ENCODE measurements around the gene FAM186B.
A peak's percentile ranks its signal among the peaks of the same experiment; 100 is the strongest.

Gene FAM186B

GRCh38 chr12:49643961-49644619 is 38.7 kb upstream of the FAM186B start:
- H3K27ac Mint-ChIP-seq: peak overlapping the region; percentile 82
- no peaks in the 10 kb centered on the region for H3K27me3 Mint-ChIP-seq
- no peaks in the 10 kb centered on the region for H3K9me3 Mint-ChIP-seq
- peak overlapping the region in 1 of 2 donors; percentile 22 for H3K4me3 Mint-ChIP-seq
- H3K4me1 Mint-ChIP-seq: peaks cover 39 to 73% of the 10 kb centered on the region in 2 donors
- ATAC-seq (replicated peaks) (peak; percentile 9 to 11), DNase-seq (no peak)
- peaks cover 50 to 74% of the 10 kb centered on the region in 2 donors for H3K36me3 Mint-ChIP-seq

DNA sequence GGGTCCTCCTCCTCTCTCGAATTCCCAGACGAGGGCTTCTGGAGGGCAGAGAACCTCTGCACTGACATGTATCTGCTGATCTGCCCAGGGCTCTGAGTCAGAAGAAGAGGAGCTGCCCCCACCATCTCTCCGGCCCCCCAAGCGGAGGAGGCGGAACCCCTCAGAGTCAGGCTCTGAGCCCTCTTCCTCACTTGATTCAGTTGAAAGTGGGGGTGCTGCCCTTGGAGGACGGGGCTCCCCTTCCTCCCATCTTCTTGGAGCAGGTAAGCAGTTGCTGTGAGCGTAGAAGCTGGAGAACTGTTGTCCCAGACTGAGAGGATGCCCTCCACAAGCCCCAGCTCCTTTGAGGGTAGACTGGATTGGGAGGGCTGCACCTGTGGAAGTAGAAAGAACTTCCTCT is 37.7 kb upstream of the FAM186B start:
- Mint-ChIP-seq H3K27me3 (no peaks in the 10 kb centered on the region), H3K36me3 (peaks cover 40 to 65% of the 10 kb centered on the region in 2 donors), H3K4me3 (no peak overlapping the region), H3K27ac (peak overlapping the region; percentile 54), H3K4me1 (peaks cover 40 to 66% of the 10 kb centered on the region in 2 donors), H3K9me3 (no peaks in the 10 kb centered on the region)
- no peak for ATAC-seq (replicated peaks)
- no peak for DNase-seq

- ATAC-seq (replicated peaks) (no peak), DNase-seq (no peak)
- no peaks in the 10 kb centered on the region for H3K27me3 Mint-ChIP-seq
- peak overlapping the region; percentile 59 for H3K27ac Mint-ChIP-seq
- H3K4me1 Mint-ChIP-seq: peaks cover 40 to 65% of the 10 kb centered on the region in 2 donors
- H3K36me3 Mint-ChIP-seq: peaks cover 37 to 62% of the 10 kb centered on the region in 2 donors
- H3K4me3 Mint-ChIP-seq: no peak overlapping the region
- no peaks in the 10 kb centered on the region for H3K9me3 Mint-ChIP-seq
Measured at GRCh38 chr12:49642370-49642802, 36.9 kb upstream of the FAM186B start.

- ATAC-seq (replicated peaks) (no peak), DNase-seq (no peak)
- no peaks in the 10 kb centered on the region for H3K9me3 Mint-ChIP-seq
- H3K27me3 Mint-ChIP-seq: no peaks in the 10 kb centered on the region
- peaks cover 41 to 65% of the 10 kb centered on the region in 2 donors for H3K4me1 Mint-ChIP-seq
- peak overlapping the region; percentile 67 for H3K27ac Mint-ChIP-seq
- no peak overlapping the region for H3K4me3 Mint-ChIP-seq
- peaks cover 34 to 58% of the 10 kb centered on the region in 2 donors for H3K36me3 Mint-ChIP-seq
Measured at GRCh38 chr12:49641748-49642369, 36.4 kb upstream of the FAM186B start.

DNA sequence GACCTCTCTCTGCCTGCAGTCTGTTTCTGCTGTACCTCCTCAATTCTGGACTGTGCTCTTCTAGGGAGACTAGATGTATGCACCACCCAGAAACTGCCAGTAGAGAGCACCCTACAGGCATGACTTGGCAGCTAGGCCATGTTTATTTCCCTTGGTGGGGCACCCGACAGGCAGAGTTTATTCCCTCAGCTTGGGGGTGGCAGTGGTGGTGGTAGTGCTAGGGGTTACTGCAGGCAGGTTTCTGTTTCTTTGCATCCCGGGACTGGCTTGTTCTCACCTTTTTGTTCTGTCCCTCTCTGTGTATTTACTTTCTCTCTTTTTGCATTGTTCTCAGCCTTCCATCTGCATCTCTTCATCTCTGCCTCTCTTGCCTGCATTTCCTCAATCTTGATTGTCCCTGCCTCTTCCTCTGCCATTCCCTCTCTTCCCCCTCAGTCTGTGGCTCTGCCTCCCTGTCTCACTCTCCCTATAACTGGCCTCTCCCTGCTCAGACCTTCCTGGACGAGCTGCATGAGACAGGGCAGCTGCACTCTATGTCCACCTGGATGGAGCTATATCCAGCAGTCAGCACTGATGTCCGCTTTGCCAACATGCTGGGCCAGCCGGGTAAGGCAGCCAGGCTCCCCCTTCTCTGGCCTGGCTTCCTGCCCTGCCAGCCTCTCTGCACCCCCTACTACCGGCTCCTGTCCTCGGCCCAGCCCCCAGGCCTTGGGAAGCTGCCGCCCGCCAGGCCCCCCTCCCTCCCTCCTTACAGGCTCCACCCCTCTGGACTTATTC is 31.7 kb upstream of the FAM186B start:
- peaks cover 25 to 44% of the 10 kb centered on the region in 2 donors for H3K36me3 Mint-ChIP-seq
- H3K27me3 Mint-ChIP-seq: no peaks in the 10 kb centered on the region
- H3K9me3 Mint-ChIP-seq: no peaks in the 10 kb centered on the region
- no peak overlapping the region for H3K4me3 Mint-ChIP-seq
- peaks cover 30 to 45% of the 10 kb centered on the region in 2 donors for H3K4me1 Mint-ChIP-seq
- ATAC-seq (replicated peaks): peak; percentile 86 to 89
- peak; percentile 47 for DNase-seq
- H3K27ac Mint-ChIP-seq: peak overlapping the region; percentile 82

DNA sequence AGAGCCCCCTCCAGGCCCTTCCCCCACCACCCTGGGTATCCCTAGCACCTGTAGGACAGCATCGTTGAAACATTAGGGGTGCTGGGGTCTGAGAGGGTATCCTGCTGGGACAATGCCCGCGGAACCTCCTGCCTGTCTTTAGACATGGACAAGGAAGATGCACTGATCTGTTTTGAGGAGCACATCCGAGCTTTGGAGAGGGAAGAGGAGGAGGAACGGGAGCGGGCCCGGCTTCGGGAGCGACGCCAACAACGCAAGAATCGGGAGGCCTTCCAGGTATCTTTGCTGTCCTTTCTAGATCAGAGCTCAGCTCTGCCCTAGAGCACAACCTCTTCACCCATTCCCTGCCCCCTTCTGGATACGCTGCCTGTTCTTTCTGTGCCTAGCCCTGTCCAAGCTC is 31.1 kb upstream of the FAM186B start:
- Mint-ChIP-seq H3K9me3 (no peaks in the 10 kb centered on the region), H3K36me3 (peaks cover 29 to 50% of the 10 kb centered on the region in 2 donors), H3K27ac (peak overlapping the region; percentile 1), H3K4me1 (peaks cover 30 to 45% of the 10 kb centered on the region in 2 donors), H3K4me3 (no peak overlapping the region), H3K27me3 (no peaks in the 10 kb centered on the region)
- DNase-seq: no peak
- no peak for ATAC-seq (replicated peaks)

- no peak for DNase-seq
- Mint-ChIP-seq H3K36me3 (peaks cover 31 to 47% of the 10 kb centered on the region in 2 donors), H3K27me3 (no peaks in the 10 kb centered on the region), H3K27ac (peak overlapping the region; percentile 32), H3K4me3 (no peak overlapping the region), H3K4me1 (peaks cover 28 to 42% of the 10 kb centered on the region in 2 donors), H3K9me3 (no peaks in the 10 kb centered on the region)
- no peak for ATAC-seq (replicated peaks)
Measured at GRCh38 chr12:49635656-49636055, 30.2 kb upstream of the FAM186B start.

- peak overlapping the region; percentile 60 for H3K27ac Mint-ChIP-seq
- ATAC-seq (replicated peaks) (no peak), DNase-seq (no peak)
- no peaks in the 10 kb centered on the region for H3K9me3 Mint-ChIP-seq
- H3K4me3 Mint-ChIP-seq: peak overlapping the region in 1 of 2 donors; percentile 50
- H3K27me3 Mint-ChIP-seq: no peaks in the 10 kb centered on the region
- peaks cover 27 to 41% of the 10 kb centered on the region in 2 donors for H3K36me3 Mint-ChIP-seq
- H3K4me1 Mint-ChIP-seq: peaks cover 23 to 36% of the 10 kb centered on the region in 2 donors
Measured at GRCh38 chr12:49635036-49635435, 29.6 kb upstream of the FAM186B start.

DNA sequence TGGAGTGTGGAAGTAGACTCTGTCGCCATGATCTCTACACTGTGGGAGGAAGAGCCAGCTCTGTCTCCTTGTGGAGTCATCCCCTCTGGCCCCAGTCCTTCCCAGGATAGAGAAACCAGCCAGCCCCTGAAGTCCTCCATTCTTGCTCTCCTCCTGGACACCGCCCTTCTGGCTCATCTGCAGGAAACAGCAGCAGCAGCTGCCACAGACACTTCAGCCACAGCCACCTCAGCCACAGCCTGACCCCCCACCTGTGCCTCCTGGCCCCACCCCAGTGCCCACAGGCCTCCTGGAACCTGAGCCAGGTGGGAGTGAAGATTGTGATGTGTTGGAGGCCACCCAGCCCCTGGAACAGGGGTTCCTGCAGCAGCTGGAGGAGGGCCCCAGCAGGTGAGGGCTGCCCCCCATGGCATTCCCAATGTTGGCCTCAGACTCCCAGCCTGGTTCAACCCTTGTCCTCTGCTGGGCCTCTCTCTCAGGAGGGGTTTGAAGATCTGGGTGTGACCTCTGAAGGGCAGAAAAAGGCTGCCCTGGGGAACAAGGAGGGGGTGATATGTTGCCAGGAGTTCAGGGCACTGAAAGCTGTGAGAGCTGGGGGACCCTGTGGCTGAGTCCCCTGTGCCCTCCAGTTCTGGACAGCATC is 28.4 kb upstream of the FAM186B start:
- H3K27me3 Mint-ChIP-seq: no peaks in the 10 kb centered on the region
- H3K36me3 Mint-ChIP-seq: peaks cover 27 to 35% of the 10 kb centered on the region in 2 donors
- H3K27ac Mint-ChIP-seq: peak overlapping the region; percentile 37
- DNase-seq: no peak
- H3K4me1 Mint-ChIP-seq: peaks cover 19 to 24% of the 10 kb centered on the region in 2 donors
- no peaks in the 10 kb centered on the region for H3K9me3 Mint-ChIP-seq
- no peak for ATAC-seq (replicated peaks)
- no peak overlapping the region for H3K4me3 Mint-ChIP-seq

DNA sequence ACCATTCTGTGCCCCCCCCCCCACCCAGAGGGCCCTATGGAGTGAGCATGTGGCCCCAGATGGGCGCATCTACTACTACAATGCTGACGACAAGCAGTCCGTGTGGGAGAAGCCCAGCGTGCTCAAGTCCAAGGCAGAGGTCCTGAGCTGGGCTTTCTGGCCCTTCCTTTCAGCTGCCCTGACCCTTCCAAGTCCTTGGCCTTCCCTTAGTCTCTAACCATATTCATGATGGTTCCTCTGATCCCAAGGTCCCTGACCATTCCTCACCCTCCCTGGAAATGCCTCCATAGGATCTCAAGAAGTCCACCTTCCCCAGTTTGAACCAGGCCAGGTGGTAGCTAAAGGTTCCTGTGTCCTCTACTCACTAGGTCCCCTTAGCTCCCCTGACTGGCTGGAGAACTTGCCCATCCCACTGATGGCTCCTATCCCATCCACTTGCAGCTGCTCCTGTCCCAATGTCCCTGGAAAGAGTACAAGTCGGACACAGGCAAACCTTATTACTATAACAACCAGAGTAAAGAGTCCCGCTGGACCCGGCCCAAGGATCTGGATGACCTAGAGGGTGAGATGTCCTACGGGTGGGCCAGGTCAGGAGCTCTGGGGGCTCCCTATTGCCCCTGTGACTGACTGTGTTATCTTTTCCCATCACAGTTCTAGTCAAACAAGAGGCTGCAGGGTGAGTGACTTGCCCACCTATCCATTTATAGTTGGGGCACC is 27.7 kb upstream of the FAM186B start:
- no peaks in the 10 kb centered on the region for H3K27me3 Mint-ChIP-seq
- no peaks in the 10 kb centered on the region for H3K9me3 Mint-ChIP-seq
- H3K36me3 Mint-ChIP-seq: peaks cover 27 to 35% of the 10 kb centered on the region in 2 donors
- H3K27ac Mint-ChIP-seq: peak overlapping the region; percentile 66
- ATAC-seq (replicated peaks) (no peak), DNase-seq (no peak)
- peaks cover 19 to 24% of the 10 kb centered on the region in 2 donors for H3K4me1 Mint-ChIP-seq
- H3K4me3 Mint-ChIP-seq: no peak overlapping the region

DNA sequence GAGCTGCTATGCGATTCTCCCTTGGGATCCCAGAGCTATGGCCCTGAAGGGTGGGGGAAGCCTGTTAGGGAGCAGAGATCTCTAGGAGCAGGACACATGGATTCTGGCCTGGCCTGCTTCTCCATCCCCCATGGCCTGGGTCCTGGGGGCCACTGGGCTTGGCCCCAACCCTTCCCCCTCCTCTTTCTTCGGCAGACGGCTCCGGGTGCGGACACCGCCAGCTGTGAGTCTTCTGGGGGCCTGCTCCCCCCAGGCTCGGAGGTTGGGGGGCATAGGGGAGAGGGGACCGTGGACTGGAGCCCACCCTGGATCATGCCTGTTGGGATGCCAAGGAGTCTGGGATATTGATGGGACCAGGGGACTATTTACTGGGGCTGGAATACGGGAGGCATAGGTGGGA is 27.0 kb upstream of the FAM186B start:
- Mint-ChIP-seq H3K27ac (peak overlapping the region; percentile 20), H3K36me3 (peaks cover 24 to 30% of the 10 kb centered on the region in 2 donors), H3K27me3 (no peaks in the 10 kb centered on the region), H3K4me1 (peaks cover 17% of the 10 kb centered on the region in 2 donors), H3K4me3 (no peak overlapping the region), H3K9me3 (no peaks in the 10 kb centered on the region)
- no peak for DNase-seq
- no peak for ATAC-seq (replicated peaks)

- Mint-ChIP-seq H3K27ac (no peak overlapping the region), H3K4me3 (no peak overlapping the region)
Measured at GRCh38 chr12:49631336-49631907, 26.0 kb upstream of the FAM186B start.

GRCh38 chr12:49627752-49628360 is 22.4 kb upstream of the FAM186B start:
- no peak for ATAC-seq (replicated peaks)
- H3K27me3 Mint-ChIP-seq: no peaks in the 10 kb centered on the region
- no peaks in the 10 kb centered on the region for H3K9me3 Mint-ChIP-seq
- peaks cover 5% of the 10 kb centered on the region in 2 donors for H3K36me3 Mint-ChIP-seq
- H3K4me3 Mint-ChIP-seq: no peak overlapping the region
- DNase-seq: no peak
- peaks cover under 1 to 11% of the 10 kb centered on the region in 2 donors for H3K4me1 Mint-ChIP-seq
- no peak overlapping the region for H3K27ac Mint-ChIP-seq

More at GRCh38 chr12:49631336-49631907, 26.0 kb upstream of the FAM186B start:
- no peaks in the 10 kb centered on the region for H3K9me3 Mint-ChIP-seq
- ATAC-seq (replicated peaks): peak in 1 of 2 donors; percentile 4
- DNase-seq: no peak
- H3K4me1 Mint-ChIP-seq: peaks cover 8% of the 10 kb centered on the region in 2 donors
- H3K27me3 Mint-ChIP-seq: no peaks in the 10 kb centered on the region
- peaks cover 21 to 27% of the 10 kb centered on the region in 2 donors for H3K36me3 Mint-ChIP-seq
